ENCODE data around the gene FBXL22.

FBXL22 gene

GRCh38 chr15:63597038-63597790 is at the start of gene FBXL22:
Gene FBXL22 (plus strand): TSS chr15:63597387. CDS start chr15:63597393, 6 bp downstream.
- no peak for DNase-seq (ENCODE audit: low read depth in 3 of 3)

- no peak for DNase-seq (ENCODE audit: low read depth in 3 of 3)
Observed at GRCh38 chr15:63551400-63551799, 45.8 kb upstream of the FBXL22 start.

- no peak for DNase-seq (ENCODE audit: low read depth in 3 of 3)
Observed at GRCh38 chr15:63553388-63553791, 43.8 kb upstream of the FBXL22 start.

- no peak for DNase-seq (ENCODE audit: low read depth in 3 of 3)
Observed at GRCh38 chr15:63554337-63554927, 42.8 kb upstream of the FBXL22 start.

- DNase-seq (ENCODE audit: low read depth in 3 of 3), result no peak
Observed at GRCh38 chr15:63555507-63555906, 41.7 kb upstream of the FBXL22 start.

GRCh38 chr15:63556246-63556645 is 40.9 kb upstream of the FBXL22 start:
- no peak for DNase-seq (ENCODE audit: low read depth in 3 of 3)

- no peak for DNase-seq (ENCODE audit: low read depth in 3 of 3)
Observed at GRCh38 chr15:63556736-63557135, 40.5 kb upstream of the FBXL22 start.

GRCh38 chr15:63559753-63560152 is 37.4 kb upstream of the FBXL22 start:
- DNase-seq (ENCODE audit: low read depth in 3 of 3), result no peak

GRCh38 chr15:63560741-63561448 is 36.3 kb upstream of the FBXL22 start:
- DNase-seq (ENCODE audit: low read depth in 3 of 3), result peak; percentile 20 to 57 (median 54)

- DNase-seq (ENCODE audit: low read depth in 3 of 3), result no peak
Observed at GRCh38 chr15:63564093-63564492, 33.1 kb upstream of the FBXL22 start.

GRCh38 chr15:63565536-63566186 is 31.5 kb upstream of the FBXL22 start:
- no peak for DNase-seq (ENCODE audit: low read depth in 3 of 3)

GRCh38 chr15:63572749-63573464 is 24.3 kb upstream of the FBXL22 start:
- no peak for DNase-seq (ENCODE audit: low read depth in 3 of 3)

GRCh38 chr15:63573533-63573932 is 23.7 kb upstream of the FBXL22 start:
- DNase-seq (ENCODE audit: low read depth in 3 of 3), result no peak

GRCh38 chr15:63575312-63575711 is 21.9 kb upstream of the FBXL22 start:
- DNase-seq (ENCODE audit: low read depth in 3 of 3), result no peak

- DNase-seq (ENCODE audit: low read depth in 3 of 3), result no peak
Observed at GRCh38 chr15:63576441-63576840, 20.7 kb upstream of the FBXL22 start.

GRCh38 chr15:63582179-63582578 is 15.0 kb upstream of the FBXL22 start:
- DNase-seq (ENCODE audit: low read depth in 3 of 3), result no peak

GRCh38 chr15:63582718-63583426 is 14.3 kb upstream of the FBXL22 start:
- no peak for DNase-seq (ENCODE audit: low read depth in 3 of 3)

- no peak for DNase-seq (ENCODE audit: low read depth in 3 of 3)
Observed at GRCh38 chr15:63586790-63587189, 10.4 kb upstream of the FBXL22 start.

GRCh38 chr15:63587527-63587926 is 9.7 kb upstream of the FBXL22 start:
- DNase-seq (ENCODE audit: low read depth in 3 of 3), result no peak

- DNase-seq (ENCODE audit: low read depth in 3 of 3), result no peak
Observed at GRCh38 chr15:63588826-63589225, 8.4 kb upstream of the FBXL22 start.
